AG04449 (cell line): ENCODE data around the gene YY2.
"Not testable (repeated sequence)": the region's sequence is repeated elsewhere in the genome, so short reads cannot be mapped to it uniquely, and the experiment has no call there.

Experiments
- CTCF ChIA-PET: fragments of 350-600 bp; formaldehyde crosslinking; extraction: SDS; loops from one replicate; lab custom pipeline; 2021; ENCODE audit warnings: antibody characterized with exemption; lab: Yijun Ruan, JAX
- POLR2A ChIA-PET: fragments of 400-600, 350-600 bp; formaldehyde crosslinking; extraction: SDS; loops from one replicate; lab custom pipeline; 2020; ENCODE audit warnings: antibody characterized with exemption, inconsistent platforms; lab: Yijun Ruan, JAX
- DNase-seq: peaks from one replicate; pipeline ENCODE4 v3.0.0-alpha.2; 2010; ENCODE audit warnings: low read depth, low spot score
- H3K4me3 ChIP-seq: 2 replicates; pipeline ENCODE4 v1.5.1; 2011; ENCODE audit warnings: low read depth, mild to moderate bottlenecking, control low read depth, low read length
- CTCF ChIP-seq: IDR thresholded peaks from one replicate; pipeline ENCODE4 v1.5.1; 2011; ENCODE audit warnings: mild to moderate bottlenecking, moderate library complexity, low read length, control low read depth, inconsistent platforms; ENCODE audit not compliant: insufficient read depth; ENCODE audit errors: missing control alignments

The YY2 gene

GRCh38 chrX:21855937-21856415 is at the start of gene YY2:
TSS of gene YY2 (plus strand) at chrX:21855987. CDS start at chrX:21856485, 498 bp downstream.
- TF ChIP-seq CTCF, result no peak
- POLR2A ChIA-PET, result no interaction called here
- CTCF ChIA-PET, result no interaction called here
- DNase-seq, result no peak
- H3K4me3 ChIP-seq, result no peak within 1 kb of the TSS

DNA sequence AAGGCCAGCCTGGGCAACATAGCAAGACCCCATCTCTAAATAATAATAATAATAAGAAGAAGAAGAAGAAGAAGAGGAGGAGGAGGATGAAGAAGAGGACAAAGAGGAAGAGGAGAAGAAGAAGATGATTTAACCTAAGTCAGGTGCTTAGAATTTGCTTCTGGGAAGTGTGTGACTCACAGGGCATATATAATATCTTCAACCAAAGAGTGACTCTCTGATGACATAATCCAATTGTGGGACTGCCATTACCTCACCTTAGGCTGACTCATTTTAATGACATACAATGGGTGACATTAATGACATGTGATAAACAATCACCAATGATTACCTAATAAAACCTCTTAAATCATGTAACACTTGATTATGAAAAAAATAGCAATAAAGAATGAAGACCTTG is 49.1 kb upstream of the YY2 start:
- POLR2A ChIA-PET, result no interaction called here
- no peak overlapping the region for H3K4me3 ChIP-seq
- DNase-seq, result no peak
- no peak for TF ChIP-seq CTCF
- CTCF ChIA-PET, result no interaction called here

DNA sequence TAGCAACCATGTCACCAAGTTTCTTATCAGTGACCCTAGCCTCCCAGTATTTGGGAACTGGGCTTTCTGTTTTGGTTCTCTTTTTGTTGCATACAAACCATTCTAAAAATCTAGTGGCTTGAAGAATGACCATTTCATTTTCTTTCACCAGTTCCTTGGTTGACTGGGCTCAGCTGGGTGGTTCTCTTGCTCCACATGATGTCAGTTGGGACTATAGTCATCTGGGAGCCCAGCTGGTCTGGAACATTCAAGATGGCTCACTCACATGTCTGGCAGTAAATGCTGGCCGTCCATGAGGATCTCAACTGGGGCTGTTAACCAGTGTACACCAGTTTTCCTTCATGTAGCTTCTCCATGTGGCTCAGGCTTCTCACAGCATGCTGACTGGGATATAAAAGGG is 44.0 kb upstream of the YY2 start:
- CTCF ChIA-PET, result no interaction called here
- DNase-seq, result no peak
- H3K4me3 ChIP-seq, result no peak overlapping the region
- POLR2A ChIA-PET, result interaction anchor here (1.0 kb wide), 1 partner anchor 28 kb away, joined by 3 read pairs; the partner anchor contains the start of gene MBTPS2
- no peak for TF ChIP-seq CTCF

GRCh38 chrX:21812628-21813027 is 43.2 kb upstream of the YY2 start:
- POLR2A ChIA-PET, result interaction anchor here (1.0 kb wide), 1 partner anchor 27 kb away, joined by 3 read pairs; the partner anchor contains the start of gene MBTPS2
- no peak for TF ChIP-seq CTCF
- CTCF ChIA-PET, result no interaction called here

DNA sequence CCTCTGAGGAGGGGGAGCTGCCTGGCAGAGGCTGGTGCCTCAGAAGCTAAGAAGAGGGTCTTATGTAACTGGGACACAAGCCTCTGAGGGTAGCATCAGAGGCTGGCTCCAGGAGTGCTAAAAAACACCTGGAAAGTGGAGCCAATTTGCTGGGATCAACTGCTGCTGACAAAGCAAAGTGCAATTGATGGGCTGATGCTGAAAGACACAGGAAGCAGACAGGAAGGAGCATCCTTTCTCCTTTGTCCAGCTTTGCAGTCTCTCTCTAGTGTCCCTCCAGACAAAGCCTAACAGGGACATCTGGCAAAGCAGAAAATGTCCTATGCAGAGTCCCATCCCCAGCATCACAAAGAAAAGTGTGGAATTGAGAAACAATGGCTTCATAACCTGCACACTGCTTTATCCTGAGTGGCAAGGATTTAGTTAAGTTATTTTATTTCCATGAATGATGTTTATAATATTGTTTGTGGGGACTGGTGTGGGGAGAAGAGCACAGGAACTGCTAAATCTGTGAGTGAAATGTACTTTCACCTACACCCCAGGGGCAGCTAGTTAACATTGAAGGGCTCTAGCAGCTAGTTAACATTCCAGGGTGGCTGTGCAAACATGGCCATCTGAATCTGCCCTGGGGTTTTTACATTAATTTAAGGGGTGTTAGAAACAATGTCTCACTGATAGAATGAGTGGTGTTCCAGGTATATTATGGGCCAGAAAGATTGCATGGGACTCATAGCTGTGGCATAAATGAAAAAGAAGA is 42.0 kb upstream of the YY2 start:
- ChIA-PET CTCF (no interaction called here), POLR2A (no interaction called here)
- TF ChIP-seq CTCF, result no peak
- DNase-seq, result no peak
- no peak overlapping the region for H3K4me3 ChIP-seq

More at GRCh38 chrX:21812628-21813027, 43.2 kb upstream of the YY2 start:
- H3K4me3 ChIP-seq, result no peak overlapping the region
- DNase-seq, result no peak

- ChIA-PET POLR2A (no interaction called here), CTCF (no interaction called here)
- DNase-seq, result no peak
- no peak overlapping the region for H3K4me3 ChIP-seq
- TF ChIP-seq CTCF, result no peak
Measured at GRCh38 chrX:21816136-21816535, 39.7 kb upstream of the YY2 start.

GRCh38 chrX:21820170-21820569 is 35.6 kb upstream of the YY2 start:
- CTCF ChIA-PET, DNase-seq, POLR2A ChIA-PET, H3K4me3 ChIP-seq: not testable (repeated sequence)
